LNCaP clone FGC (cell line): ENCODE results near the gene ATP1B2.
A peak's percentile ranks its signal among the peaks of the same experiment; 100 is the strongest.

ENCODE experiments used
- DNase-seq: peaks from one replicate; pipeline ENCODE4 v3.0.0-alpha.2; 2011; ENCODE audit warnings: low read depth
- H3K4me3 ChIP-seq: 2 replicates; pipeline ENCODE4 v1.5.1; 2011; ENCODE audit warnings: mild to moderate bottlenecking, low read depth, low read length, control low read depth
- TF ChIP-seq, protein P1 (sequence below): IDR thresholded peaks from 2 replicates; pipeline ENCODE4 v1.5.1; 2012; ENCODE audit warnings: mild to moderate bottlenecking; ENCODE audit not compliant: control insufficient read depth, insufficient read depth; ENCODE audit errors: extremely low read depth

Gene ATP1B2

GRCh38 chr17:7667656-7668406 lies 17.1 kb downstream of the ATP1B2 start:
- DNase-seq: no peak
- TF ChIP-seq, protein P1, sequence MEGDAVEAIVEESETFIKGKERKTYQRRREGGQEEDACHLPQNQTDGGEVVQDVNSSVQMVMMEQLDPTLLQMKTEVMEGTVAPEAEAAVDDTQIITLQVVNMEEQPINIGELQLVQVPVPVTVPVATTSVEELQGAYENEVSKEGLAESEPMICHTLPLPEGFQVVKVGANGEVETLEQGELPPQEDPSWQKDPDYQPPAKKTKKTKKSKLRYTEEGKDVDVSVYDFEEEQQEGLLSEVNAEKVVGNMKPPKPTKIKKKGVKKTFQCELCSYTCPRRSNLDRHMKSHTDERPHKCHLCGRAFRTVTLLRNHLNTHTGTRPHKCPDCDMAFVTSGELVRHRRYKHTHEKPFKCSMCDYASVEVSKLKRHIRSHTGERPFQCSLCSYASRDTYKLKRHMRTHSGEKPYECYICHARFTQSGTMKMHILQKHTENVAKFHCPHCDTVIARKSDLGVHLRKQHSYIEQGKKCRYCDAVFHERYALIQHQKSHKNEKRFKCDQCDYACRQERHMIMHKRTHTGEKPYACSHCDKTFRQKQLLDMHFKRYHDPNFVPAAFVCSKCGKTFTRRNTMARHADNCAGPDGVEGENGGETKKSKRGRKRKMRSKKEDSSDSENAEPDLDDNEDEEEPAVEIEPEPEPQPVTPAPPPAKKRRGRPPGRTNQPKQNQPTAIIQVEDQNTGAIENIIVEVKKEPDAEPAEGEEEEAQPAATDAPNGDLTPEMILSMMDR: no peak
- no peak overlapping the region for H3K4me3 ChIP-seq

GRCh38 chr17:7668482-7668881 lies 17.8 kb downstream of the ATP1B2 start:
- TF ChIP-seq, protein P1: no peak
- H3K4me3 ChIP-seq: no peak overlapping the region
- DNase-seq: no peak

DNA sequence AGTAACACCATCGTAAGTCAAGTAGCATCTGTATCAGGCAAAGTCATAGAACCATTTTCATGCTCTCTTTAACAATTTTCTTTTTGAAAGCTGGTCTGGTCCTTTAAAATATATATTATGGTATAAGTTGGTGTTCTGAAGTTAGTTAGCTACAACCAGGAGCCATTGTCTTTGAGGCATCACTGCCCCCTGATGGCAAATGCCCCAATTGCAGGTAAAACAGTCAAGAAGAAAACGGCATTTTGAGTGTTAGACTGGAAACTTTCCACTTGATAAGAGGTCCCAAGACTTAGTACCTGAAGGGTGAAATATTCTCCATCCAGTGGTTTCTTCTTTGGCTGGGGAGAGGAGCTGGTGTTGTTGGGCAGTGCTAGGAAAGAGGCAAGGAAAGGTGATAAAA lies 22.5 kb downstream of the ATP1B2 start:
- no peak for DNase-seq
- H3K4me3 ChIP-seq: no peak overlapping the region
- TF ChIP-seq, protein P1: peak; percentile 51

DNA sequence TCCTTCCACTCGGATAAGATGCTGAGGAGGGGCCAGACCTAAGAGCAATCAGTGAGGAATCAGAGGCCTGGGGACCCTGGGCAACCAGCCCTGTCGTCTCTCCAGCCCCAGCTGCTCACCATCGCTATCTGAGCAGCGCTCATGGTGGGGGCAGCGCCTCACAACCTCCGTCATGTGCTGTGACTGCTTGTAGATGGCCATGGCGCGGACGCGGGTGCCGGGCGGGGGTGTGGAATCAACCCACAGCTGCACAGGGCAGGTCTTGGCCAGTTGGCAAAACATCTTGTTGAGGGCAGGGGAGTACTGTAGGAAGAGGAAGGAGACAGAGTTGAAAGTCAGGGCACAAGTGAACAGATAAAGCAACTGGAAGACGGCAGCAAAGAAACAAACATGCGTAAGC lies 24.2 kb downstream of the ATP1B2 start:
- TF ChIP-seq, protein P1: no peak
- no peak for DNase-seq

DNA sequence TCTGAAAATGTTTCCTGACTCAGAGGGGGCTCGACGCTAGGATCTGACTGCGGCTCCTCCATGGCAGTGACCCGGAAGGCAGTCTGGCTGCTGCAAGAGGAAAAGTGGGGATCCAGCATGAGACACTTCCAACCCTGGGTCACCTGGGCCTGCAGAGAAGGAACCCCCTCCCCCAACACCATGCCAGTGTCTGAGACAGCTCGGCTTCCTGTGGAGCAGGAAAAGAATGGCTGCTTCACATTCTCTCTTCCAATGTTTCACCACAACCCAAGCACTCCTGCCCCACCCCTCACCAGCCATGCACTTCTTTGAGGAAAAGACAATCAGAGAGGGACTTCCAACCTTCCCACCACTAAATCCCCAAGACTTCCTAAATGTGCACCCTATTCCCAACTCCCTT lies 25.8 kb downstream of the ATP1B2 start:
- H3K4me3 ChIP-seq: no peak overlapping the region
- TF ChIP-seq, protein P1: no peak
- DNase-seq: no peak

More for the DNA sequence above, 24.2 kb downstream of the ATP1B2 start:
- no peak overlapping the region for H3K4me3 ChIP-seq

GRCh38 chr17:7677388-7678067 lies 26.8 kb downstream of the ATP1B2 start:
- no peak overlapping the region for H3K4me3 ChIP-seq
- no peak for DNase-seq
- TF ChIP-seq, protein P1: no peak
